ENCODE results near the gene FHIT. TPM values are rescaled to one million over a fixed set of nuclear protein-coding genes. Genes with fewer than 3 reads are reported as not detected.

The FHIT gene
- total RNA-seq, 1 experiment from 2014 or later, result 9.8 TPM

DNA sequence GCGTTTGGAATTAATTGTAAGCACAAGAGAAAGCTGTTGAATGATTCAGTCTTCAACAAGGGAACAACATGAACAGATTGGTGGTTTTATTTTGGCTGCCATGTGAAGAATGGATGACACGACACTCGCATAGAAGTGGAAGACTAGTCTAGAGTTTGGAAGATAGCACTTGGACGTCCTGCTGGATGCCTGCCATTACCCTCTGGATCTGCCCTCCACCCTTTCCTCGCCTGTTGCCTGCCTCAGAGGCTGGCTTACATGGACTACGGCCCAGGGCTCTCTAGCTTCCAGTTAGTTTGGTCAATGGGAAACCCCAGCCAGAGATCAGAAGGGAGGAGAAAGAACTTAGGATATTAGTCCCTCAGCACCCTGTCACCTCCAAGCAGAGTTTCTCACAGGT lies 493.5 kb downstream of the FHIT start:
- Histone ChIP-seq H3K4me1 (replicated peaks; ENCODE audit: insufficient read depth) (no peaks in the 10 kb centered on the region), H3K36me3 (ENCODE audit: low read depth) (no peaks in the 10 kb centered on the region), H3K4me3 (no peak overlapping the region), H3K9me2 (ENCODE audit: insufficient read depth) (no peaks in the 10 kb centered on the region), H3F3A (ENCODE audit: insufficient read depth, low read depth) (no peaks in the 10 kb centered on the region), H3K9me3 (ENCODE audit: insufficient read depth, low read depth) (no peaks in the 10 kb centered on the region), H3K27ac (no peak overlapping the region), H3K79me2 (ENCODE audit: low read depth) (no peaks in the 10 kb centered on the region), H3K27me3 (ENCODE audit: insufficient read depth, low read depth) (no peaks in the 10 kb centered on the region), H2AFZ (no peak overlapping the region), H3K4me2 (no peak overlapping the region), H4K20me1 (ENCODE audit: insufficient read depth) (no peaks in the 10 kb centered on the region)
- CTCF ChIA-PET, result no interaction called here
- POLR2A ChIA-PET (ENCODE audit: unreplicated experiment), result no interaction called here
- no peak for DNase-seq
- TF ChIP-seq CTCF (conservative IDR thresholded peaks at IDR 0.05) (no peak), EZH2 (IDR thresholded peaks at IDR 0.05; ENCODE audit: low read depth) (no peak)
- intact Hi-C loops (cut with micrococcal nuclease; ENCODE audit: unreplicated experiment), result loop anchor here (5.0 kb wide), 1 partner anchor 615 kb away; no protein-coding TSS in a partner anchor
- no TSS peak for BruUV-seq (replicated peaks)

- Histone ChIP-seq H3K9me2 (ENCODE audit: insufficient read depth) (no peaks in the 10 kb centered on the region), H3K4me2 (no peak overlapping the region), H3K27me3 (ENCODE audit: insufficient read depth, low read depth) (no peaks in the 10 kb centered on the region), H3K36me3 (ENCODE audit: low read depth) (no peaks in the 10 kb centered on the region), H3K4me1 (replicated peaks; ENCODE audit: insufficient read depth) (no peaks in the 10 kb centered on the region), H4K20me1 (ENCODE audit: insufficient read depth) (no peaks in the 10 kb centered on the region), H2AFZ (no peak overlapping the region), H3K79me2 (ENCODE audit: low read depth) (no peaks in the 10 kb centered on the region), H3K27ac (no peak overlapping the region), H3F3A (ENCODE audit: insufficient read depth, low read depth) (no peaks in the 10 kb centered on the region), H3K9me3 (ENCODE audit: insufficient read depth, low read depth) (no peaks in the 10 kb centered on the region), H3K4me3 (no peak overlapping the region)
- TF ChIP-seq CTCF (conservative IDR thresholded peaks at IDR 0.05) (no peak), EZH2 (IDR thresholded peaks at IDR 0.05; ENCODE audit: low read depth) (no peak)
- no TSS peak for BruUV-seq (replicated peaks)
- CTCF ChIA-PET, result interaction anchor here (0.6 kb wide), 2 partner anchors 1164 to 1207 kb away, joined by 4 read pairs; no protein-coding TSS in a partner anchor
- POLR2A ChIA-PET (ENCODE audit: unreplicated experiment), result no interaction called here
- no peak for DNase-seq
- intact Hi-C loops (cut with micrococcal nuclease; ENCODE audit: unreplicated experiment), result loop anchor here (5.0 kb wide), 1 partner anchor 616 kb away; no protein-coding TSS in a partner anchor
Measured at GRCh38 chr3:60756241-60757030, 494.8 kb downstream of the FHIT start.

DNA sequence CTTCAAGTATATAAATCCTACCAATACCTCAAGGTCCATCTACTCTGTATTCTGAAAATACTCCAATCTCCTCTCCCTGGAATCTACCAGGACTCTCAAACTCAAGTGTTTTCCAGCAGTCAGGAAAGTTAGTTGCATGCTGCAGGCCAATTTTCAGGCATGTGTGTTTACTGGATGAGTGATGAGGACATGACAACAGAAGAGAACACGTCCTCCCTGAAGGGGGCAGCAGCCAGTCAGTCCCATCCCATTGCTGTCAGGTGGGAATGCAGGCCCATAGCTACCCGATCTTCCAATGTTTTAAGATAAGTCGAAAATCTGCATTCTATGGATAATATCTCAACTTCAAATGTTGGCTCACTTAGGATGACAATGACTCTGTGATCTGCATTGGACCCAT lies 496.2 kb downstream of the FHIT start:
- Histone ChIP-seq H3K36me3 (ENCODE audit: low read depth) (no peaks in the 10 kb centered on the region), H3K4me3 (no peak overlapping the region), H3F3A (ENCODE audit: insufficient read depth, low read depth) (no peaks in the 10 kb centered on the region), H3K27me3 (ENCODE audit: insufficient read depth, low read depth) (no peaks in the 10 kb centered on the region), H3K4me2 (no peak overlapping the region), H3K9me3 (ENCODE audit: insufficient read depth, low read depth) (no peaks in the 10 kb centered on the region), H3K27ac (no peak overlapping the region), H3K4me1 (replicated peaks; ENCODE audit: insufficient read depth) (no peaks in the 10 kb centered on the region), H2AFZ (no peak overlapping the region), H3K79me2 (ENCODE audit: low read depth) (no peaks in the 10 kb centered on the region), H3K9me2 (ENCODE audit: insufficient read depth) (no peaks in the 10 kb centered on the region), H4K20me1 (ENCODE audit: insufficient read depth) (no peaks in the 10 kb centered on the region)
- CTCF ChIA-PET, result no interaction called here
- intact Hi-C loops (cut with micrococcal nuclease; ENCODE audit: unreplicated experiment), result loop anchor here (5.0 kb wide), 1 partner anchor 617 kb away; no protein-coding TSS in a partner anchor
- no peak for DNase-seq
- no peak for TF ChIP-seq CTCF (conservative IDR thresholded peaks at IDR 0.05)
- no peak for TF ChIP-seq EZH2 (IDR thresholded peaks at IDR 0.05; ENCODE audit: low read depth)
- BruUV-seq (replicated peaks), result no TSS peak
- POLR2A ChIA-PET (ENCODE audit: unreplicated experiment), result no interaction called here

All from PC-9 (cell line).